Measurements from ENCODE around the gene CYP4F8.
"Not testable (repeated sequence)": the region's sequence is repeated elsewhere in the genome, so short reads cannot be mapped to it uniquely, and the experiment has no call there.

The CYP4F8 gene

DNA sequence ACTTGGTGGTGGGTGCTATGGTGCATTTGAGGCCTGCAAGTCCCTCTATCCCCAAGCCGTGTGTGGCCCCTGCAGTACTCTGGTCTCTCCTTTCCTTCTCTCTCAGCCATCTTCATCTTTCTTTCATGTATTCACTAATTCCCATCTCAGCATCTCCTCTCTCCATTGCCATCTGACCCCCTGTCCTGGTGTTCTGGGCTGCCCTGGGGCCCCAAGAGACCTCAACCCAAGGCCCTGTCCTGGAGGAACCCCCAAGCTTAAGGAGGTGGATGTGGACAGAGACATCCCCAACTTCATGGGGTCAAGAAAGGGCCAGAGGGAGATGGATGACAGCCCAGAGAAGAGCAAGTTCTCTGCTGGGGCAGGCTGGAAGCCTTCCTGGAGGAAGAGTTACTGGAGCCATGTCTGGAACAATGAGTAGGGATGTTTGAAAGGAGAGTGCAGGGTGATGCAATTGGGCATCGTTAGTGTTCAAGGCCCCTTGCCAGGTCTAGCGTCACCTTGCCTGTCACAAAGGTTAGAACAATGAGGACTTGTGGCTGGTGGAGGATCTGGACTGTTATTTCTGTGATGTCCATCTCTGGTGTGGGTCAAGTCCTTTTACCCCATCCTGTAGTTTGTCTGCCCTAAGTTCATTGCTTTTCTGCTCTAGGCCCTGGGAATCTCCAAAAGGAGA lies 29.2 kb downstream of the CYP4F8 start:
- no peak for DNase-seq (ENCODE audit: low read depth)

DNA sequence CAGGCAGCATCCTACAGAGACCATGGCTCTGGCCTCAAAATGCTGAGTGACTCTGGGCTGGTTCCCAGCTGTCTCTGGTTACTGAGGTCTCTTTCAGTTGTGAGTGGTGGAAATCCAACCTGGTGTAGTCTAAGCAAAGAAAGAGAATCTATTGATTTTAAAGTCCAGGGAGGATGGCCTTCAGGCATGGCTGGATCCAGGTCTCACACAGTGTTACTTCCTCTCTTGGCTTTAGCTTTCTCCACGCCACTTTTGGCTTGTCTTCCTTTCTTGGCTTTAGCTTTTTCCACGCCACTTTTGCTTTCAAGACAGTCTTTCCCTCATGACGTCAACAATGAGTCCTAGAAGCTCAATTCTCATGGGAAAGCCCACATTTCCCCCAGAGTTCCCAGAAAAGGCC lies 29.8 kb downstream of the CYP4F8 start:
- no peak for DNase-seq (ENCODE audit: low read depth)

DNA sequence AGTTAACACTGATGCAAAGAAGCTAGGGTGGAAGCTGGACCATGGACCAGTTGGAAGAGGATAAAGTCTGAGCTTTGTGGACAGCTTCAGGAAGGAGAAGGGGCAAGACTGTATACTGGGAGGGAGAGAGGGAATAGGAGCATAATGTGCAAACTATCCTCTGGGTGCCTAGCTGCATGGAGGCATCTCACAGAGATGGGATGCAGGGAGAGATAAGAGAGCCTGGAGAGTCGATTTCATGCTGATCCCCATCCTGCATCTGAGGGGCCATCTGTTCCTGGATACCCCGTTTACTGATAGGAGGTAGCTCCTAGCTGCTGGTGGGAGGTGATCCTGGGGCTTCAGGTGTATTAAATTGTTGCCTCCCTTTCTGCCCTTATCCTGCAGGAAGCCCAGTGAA lies 34.5 kb downstream of the CYP4F8 start:
- no peak for DNase-seq (ENCODE audit: low read depth)

DNA sequence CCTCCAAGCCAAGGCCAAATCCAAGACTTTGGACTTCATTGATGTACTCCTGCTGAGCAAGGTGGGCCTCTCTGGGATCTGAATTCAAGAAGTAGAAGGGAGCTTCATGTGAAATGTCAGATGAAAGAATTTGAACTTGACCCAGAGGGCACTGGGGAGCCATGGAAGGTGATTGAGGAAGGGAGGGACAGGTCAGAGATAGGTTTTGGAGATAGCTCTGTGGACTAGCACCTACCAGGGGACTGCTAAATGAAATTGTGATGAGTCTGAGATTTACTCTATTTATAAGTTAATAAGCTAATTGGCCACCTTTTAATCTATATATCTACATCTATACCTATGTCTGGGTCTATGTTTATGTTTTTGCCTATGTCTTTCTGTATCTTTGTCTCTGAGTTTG lies 35.1 kb downstream of the CYP4F8 start:
- not testable (repeated sequence) for DNase-seq (ENCODE audit: low read depth)

DNA sequence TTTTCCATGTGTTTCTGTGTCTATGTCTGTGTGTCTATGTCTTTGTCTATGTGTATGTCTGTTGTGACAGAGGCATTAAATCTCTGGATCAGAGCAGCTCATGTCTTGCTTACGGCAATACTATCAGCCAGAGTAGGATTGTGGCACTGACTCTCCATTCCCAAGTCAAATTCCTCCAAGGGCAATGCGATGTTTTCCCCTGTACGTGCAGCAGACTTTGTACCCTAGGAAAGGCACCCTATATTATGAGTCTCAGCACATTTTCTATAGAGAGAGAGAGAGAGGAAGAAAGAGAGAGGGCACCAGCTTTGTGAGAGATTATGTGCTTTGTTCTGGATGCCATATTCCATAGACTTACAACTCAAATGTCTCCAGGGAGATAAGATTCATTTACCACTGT lies 36.8 kb downstream of the CYP4F8 start:
- DNase-seq (ENCODE audit: low read depth) = no peak

DNA sequence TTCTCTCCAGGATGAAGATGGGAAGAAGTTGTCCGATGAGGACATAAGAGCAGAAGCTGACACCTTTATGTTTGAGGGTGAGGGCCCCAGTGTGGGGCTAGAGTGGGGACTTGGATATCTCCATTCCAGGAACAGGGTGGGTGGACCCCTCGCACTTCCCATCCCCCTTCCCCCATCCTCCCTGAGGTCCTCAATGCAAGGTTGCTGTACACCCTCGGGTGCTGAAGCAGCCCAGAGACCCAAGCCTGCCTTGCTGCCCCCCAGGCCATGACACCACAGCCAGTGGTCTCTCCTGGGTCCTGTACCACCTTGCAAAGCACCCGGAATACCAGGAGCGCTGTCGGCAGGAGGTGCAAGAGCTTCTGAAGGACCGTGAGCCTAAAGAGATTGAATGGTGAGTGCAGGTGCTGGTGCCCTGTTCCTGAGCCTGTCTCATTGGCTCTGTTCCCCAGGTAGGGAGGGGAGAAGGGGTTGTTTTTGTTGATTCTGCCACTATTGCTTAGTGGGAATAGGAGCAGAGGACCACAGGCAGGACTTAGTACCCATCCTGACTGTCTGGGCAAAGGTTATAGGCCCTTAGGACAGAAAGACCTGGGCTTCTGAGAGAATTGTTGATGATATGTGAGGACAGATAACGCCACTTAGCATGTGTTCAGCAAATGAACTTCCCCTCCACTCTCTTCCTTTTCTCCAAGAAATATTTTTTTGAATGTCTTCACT lies 37.7 kb downstream of the CYP4F8 start:
- DNase-seq (ENCODE audit: low read depth) = no peak

DNA sequence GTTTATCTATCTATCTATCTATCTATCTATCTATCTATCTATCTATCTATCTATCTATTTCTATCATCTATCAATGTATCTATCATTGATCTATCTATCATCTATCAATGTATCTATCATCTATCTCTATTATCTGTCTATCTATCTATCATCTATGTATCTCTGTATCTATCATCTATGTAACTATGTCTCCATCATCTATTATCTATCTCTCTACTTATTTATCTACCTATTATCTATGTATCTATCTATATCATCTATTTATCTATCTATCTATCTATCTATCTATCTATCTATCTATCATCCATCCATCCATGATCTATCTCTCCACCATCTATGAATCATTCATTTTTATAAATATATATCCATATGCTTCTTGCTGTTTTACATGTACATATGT lies 41.4 kb downstream of the CYP4F8 start:
- DNase-seq (ENCODE audit: low read depth) = no peak

DNA sequence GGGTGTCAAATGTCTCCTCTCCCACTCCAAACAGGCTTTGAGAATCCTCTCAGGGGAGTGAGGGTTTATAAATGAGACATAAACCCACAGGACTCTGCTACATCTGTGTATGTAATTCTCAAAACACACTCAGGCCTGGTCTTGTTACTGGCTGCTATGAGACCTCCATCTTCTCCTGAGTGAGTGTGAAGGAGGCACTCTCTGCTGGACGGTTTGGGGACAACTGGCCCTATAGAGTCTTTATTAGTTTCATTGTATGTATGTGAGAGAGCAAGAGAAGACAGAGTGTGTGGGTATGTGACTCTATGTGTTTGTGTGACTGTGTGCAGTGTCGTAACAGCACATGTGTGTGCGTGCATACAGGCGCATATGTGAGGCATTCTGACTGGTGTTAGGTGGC lies 48.2 kb downstream of the CYP4F8 start:
- no peak for DNase-seq (ENCODE audit: low read depth)

DNA sequence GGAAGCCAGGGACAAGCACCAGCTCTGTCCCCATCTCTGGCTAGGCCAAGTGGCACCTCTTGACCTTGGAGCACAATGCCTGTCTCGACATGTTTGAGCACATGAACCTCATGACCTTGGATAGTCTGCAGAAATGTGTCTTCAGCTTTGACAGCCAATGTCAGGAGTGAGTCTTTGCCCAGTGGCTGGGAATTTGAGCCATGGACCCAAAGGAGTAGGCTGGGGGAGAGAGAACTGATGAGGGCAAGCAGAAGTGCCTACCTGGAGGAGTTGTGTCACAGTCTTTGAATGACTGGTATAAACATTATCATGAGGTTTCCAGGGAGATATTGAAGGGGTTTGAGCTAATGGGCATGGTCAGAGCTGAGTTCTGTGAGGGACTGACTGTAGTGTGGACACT lies 51.2 kb downstream of the CYP4F8 start:
- DNase-seq (ENCODE audit: low read depth) = no peak

DNA sequence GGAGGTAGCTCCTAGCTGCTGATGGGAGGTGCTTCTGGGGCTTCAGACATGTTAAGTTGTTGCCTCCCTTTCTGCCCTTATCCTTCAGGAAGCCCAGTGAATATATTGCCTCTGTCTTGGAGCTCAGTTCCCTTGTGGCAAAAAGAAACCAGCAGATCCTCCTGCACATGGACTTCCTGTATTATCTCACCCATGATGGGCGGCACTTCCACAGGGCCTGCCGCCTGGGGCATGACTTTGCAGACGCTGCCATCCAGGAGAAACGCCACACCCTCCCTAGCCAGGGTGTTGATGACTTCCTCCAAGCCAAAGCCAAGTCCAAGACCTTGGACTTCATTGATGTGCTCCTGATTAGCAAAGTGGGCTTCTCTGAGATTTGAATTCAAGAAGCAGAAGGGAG lies 51.9 kb downstream of the CYP4F8 start:
- no peak for DNase-seq (ENCODE audit: low read depth)

DNA sequence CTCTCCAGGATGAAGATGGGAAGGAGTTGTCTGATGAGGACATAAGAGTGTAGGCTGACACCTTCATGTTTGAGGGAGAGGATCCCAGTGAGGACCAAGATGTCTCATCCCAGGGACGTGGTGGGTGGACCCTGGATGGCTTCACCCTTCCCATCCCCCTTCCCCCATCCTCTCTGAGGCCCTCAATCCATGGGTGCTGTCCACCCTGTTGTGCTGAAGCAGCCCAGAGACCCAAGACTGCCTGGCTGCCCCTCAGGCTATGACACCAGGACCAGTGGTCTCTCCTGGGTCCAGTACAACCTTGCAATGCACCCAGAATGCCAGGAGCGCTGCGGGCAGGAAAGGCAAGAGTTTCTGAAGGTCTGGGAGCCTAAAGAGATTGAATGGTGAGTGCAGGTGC lies 54.4 kb downstream of the CYP4F8 start:
- DNase-seq (ENCODE audit: low read depth) = no peak

DNA sequence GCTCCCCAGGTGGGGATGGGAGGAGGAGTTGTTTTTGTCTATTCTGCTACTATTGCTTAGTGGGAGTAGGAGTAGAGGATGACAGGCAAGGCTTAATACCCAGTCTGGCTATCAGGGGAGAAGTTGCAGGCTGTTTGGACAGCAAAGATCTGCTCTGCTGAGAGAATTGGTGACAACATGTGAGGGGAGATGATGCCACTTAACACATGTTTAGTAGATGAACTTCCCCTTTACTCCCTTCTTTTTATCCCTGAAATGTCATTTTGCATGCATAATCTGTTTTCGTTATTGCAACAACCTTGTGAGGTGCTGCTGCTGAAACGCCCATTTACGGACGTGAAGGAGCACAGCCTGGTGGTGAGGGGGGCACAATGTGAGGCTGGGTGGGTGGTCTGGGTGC lies 54.9 kb downstream of the CYP4F8 start:
- DNase-seq (ENCODE audit: low read depth) = no peak

DNA sequence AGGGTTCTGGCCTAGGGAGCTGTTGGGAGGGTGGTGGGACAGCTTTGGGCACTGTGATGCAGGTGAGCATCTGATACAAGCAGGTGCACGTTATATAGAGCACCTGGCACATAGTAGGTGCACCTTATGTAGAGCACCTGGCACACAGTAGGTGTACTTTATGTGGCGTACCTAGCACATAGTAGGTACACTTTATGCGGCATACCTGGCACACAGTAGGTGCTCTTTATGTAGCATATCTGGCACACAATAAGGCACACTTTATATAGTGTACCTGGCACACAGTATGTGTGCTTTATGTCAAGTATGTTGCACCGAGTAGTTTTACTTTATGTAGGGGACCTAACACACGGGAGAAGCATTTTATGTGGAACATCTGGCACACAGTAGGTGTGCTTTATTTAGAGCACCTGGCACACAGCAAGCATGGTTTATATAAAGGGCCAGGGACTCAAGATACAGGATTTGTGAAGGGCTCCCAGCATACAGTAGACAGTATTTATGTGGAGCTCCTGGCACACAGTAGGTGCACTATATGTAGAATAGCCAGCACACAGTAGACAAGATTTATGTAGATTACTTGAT lies 56.3 kb downstream of the CYP4F8 start:
- DNase-seq (ENCODE audit: low read depth) = no peak

DNA sequence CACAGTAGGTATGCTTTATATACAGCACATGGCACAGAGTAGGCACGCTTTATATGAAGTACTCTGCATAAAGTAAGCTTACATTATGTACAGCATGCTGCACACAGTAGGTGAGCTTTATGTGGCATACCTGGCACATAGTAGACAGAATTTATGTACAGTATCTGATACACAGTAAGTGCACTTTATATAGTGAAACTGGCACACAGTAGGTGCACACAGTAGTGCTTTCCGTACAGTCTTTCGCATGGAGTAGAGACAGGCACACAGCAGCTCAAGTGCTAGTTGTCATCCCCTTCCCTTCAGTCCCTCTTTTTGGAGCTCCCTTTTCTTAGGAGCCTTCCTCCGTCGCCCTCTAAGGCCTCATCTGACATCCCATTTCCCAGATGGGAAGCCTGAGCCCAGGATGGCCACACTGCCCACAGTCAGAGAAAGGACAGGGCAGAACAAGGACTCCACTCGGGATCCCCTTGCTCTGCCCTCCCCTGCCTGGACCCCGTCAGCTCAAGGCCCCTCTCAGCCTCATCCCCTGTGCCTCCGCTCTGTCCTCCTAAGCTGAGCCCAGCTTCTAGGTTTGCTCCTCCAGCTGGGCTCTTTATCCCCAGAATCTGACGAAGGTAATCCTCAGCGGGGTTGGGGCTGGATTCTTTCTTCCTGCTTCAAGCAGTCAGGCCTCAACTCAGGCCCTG lies 57.0 kb downstream of the CYP4F8 start:
- DNase-seq (ENCODE audit: low read depth) = no peak

DNA sequence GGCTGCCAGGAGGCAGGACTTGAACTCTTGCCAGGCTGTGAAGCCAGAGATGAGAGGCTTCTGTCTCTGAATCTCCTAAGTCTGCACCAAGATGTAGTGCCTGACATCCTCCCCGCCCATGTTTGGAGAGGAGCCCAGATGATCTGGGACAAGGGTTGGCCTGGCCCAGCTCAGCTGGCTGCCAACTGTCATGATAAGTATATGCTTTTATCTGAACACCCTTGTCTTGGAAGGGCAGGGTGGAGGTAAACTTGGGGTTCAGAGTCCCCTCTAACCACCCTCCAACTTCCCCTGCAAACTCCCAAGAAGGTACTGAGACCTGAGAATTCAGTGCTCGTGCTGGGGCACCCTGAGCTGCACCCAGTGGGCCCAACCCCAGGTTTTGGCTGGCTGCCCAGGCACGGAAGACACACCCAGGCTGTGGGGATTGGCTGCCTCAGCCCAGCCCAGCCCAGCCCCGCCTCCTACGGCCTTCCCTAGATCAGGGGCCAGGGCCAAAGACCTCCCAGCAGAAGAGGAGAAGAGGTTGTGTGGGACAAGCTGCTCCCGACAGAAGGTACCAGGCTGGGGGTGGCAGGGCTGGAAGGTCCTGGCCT lies 57.7 kb downstream of the CYP4F8 start, which contains the start of gene CYP4F12:
CYP4F12 (plus strand) TSS at position 508 of the 596 bp plus-strand sequence. CDS start 443 bp downstream, outside the sequence.
- no peak for DNase-seq (ENCODE audit: low read depth)

DNA sequence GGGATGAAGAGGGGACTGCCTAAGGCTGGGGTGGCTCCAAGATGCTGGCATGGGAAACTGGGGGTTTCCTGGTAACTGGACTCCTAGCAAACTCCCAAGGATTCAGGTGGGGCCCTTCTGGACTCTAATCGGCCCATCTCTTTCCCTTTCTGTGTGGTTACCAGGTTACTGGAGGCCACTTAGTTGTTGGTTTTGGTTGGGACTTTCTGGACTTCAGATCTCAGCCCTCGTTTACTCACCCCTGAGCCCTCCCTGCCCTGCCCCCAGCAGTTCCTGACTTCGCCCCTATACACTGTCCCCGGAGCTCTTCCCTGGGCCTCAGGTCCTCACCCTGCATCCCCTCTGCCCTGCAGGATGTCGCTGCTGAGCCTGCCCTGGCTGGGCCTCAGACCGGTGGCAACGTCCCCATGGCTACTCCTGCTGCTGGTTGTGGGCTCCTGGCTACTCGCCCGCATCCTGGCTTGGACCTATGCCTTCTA lies 58.2 kb downstream of the CYP4F8 start:
- DNase-seq (ENCODE audit: low read depth) = no peak

DNA sequence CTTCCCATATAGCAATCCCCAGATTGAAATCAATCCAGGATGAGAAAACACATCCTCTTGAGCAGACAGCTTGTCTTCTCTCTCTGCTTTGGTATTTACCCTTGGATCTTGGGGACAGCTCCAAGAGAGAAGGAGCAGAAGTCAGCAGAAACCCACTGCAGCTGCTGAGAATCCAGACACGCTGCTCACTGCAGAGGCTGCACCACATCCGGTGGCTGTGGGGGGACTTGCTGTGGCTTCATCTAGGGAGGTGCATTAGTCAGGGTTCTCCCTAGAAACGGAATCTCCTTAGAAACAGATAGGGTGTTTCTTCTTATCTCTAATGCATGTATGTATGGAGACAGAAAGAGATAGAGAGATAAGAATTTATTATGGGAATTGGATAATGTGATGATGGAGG lies 60.5 kb downstream of the CYP4F8 start:
- no peak for DNase-seq (ENCODE audit: low read depth)

DNA sequence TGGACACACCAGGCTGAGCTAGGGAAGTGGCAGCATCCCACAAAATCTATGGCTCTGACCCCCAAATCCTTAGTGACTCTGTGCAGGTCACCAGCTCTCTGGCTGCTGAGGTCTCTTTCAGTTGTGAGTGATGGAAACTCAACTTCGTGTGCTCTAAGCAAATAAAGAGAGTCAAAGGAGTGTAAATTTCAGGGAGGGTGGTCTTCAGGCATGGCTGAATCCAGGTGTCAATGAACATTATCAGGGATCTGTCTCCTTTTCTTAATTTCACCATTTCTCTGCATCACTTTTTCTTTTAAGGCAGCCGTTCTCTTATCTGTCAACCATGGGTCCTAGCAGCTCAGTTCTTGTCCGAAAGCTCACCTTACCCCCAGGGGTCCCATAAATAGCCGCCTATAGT lies 64.1 kb downstream of the CYP4F8 start:
- no peak for DNase-seq (ENCODE audit: low read depth)

DNA sequence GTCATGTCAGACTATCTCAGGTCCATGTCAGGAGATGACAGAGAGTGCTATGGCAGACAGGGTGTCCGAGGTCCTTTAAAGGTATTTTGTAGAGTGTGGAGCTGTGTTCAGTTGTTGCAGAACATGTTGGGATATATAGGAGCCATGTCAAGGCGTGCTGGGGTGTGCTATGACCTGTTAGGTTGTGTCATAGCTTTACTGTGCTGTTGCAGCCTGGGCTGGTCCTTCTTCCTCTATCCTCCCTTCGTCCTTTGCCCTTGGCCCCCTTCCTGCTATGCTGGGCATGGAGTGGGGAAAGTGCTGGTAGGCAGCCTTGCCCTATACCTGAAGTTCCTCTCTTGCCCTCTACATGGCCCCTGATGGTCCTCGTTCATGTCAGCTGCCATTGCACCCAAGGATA lies 64.8 kb downstream of the CYP4F8 start:
- not testable (repeated sequence) for DNase-seq (ENCODE audit: low read depth)

Data from GM04504 (cell line).